Right hindlimb (tissue), 1 donor: ENCODE data around the gene CFAP100.

Source experiments
- DNase-seq: peaks from one replicate; pipeline ENCODE4 v3.0.0-alpha.2; 2018

CFAP100 gene

GRCh38 chr3:126484662-126485061 lies 90.0 kb downstream of the CFAP100 start:
- no peak for DNase-seq

GRCh38 chr3:126485176-126485897 lies 90.6 kb downstream of the CFAP100 start:
- no peak for DNase-seq

GRCh38 chr3:126485956-126486355 lies 91.2 kb downstream of the CFAP100 start:
- DNase-seq, result no peak
